ENCODE data around the gene MYBPC1. TPM values are rescaled to one million over a fixed set of nuclear protein-coding genes. Genes with fewer than 3 reads are reported as not detected.

MYBPC1 gene, protein sequence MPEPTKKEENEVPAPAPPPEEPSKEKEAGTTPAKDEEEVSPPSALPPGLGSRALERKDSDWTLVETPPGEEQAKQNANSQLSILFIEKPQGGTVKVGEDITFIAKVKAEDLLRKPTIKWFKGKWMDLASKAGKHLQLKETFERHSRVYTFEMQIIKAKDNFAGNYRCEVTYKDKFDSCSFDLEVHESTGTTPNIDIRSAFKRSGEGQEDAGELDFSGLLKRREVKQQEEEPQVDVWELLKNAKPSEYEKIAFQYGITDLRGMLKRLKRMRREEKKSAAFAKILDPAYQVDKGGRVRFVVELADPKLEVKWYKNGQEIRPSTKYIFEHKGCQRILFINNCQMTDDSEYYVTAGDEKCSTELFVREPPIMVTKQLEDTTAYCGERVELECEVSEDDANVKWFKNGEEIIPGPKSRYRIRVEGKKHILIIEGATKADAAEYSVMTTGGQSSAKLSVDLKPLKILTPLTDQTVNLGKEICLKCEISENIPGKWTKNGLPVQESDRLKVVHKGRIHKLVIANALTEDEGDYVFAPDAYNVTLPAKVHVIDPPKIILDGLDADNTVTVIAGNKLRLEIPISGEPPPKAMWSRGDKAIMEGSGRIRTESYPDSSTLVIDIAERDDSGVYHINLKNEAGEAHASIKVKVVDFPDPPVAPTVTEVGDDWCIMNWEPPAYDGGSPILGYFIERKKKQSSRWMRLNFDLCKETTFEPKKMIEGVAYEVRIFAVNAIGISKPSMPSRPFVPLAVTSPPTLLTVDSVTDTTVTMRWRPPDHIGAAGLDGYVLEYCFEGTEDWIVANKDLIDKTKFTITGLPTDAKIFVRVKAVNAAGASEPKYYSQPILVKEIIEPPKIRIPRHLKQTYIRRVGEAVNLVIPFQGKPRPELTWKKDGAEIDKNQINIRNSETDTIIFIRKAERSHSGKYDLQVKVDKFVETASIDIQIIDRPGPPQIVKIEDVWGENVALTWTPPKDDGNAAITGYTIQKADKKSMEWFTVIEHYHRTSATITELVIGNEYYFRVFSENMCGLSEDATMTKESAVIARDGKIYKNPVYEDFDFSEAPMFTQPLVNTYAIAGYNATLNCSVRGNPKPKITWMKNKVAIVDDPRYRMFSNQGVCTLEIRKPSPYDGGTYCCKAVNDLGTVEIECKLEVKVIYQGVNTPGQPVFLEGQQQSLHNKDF
- not detected in 2 replicates for total RNA-seq (2011; cell fraction: chromatin; rRNA removed; ENCODE audit: low replicate concordance)
- not detected in 2 replicates for total RNA-seq (2011; cell fraction: nucleolus; rRNA removed)
- total RNA-seq (2011; cell fraction: nucleoplasm; rRNA removed), result not detected in 2 replicates
- not detected in 2 replicates for total RNA-seq (2014; rRNA removed)
- not detected in 2 replicates for total RNA-seq (2014; rRNA removed; fragmentation: Illumina TruSeq; extraction: Trizol)
- not detected in 2 replicates for total RNA-seq (2015; rRNA removed; fragmentation: Illumina TruSeq; extraction: Trizol)
- not detected in 2 replicates for total RNA-seq (2021)
- not detected in 2 replicates for polyA plus RNA-seq (2011; rRNA removed)
- polyA plus RNA-seq (2011; cell fraction: cytosol; rRNA removed), result not detected in 2 replicates
- not detected in 2 replicates for polyA plus RNA-seq (2011; cell fraction: nucleus; rRNA removed)
- polyA plus RNA-seq (2012), result not detected in 2 replicates
- not detected in 2 replicates for polyA plus RNA-seq (2014; fragmentation: Illumina TruSeq; extraction: Trizol)
- not detected for polyA plus RNA-seq (2014; fragmentation: Nextera tagmentation; extraction: Ambion mirVana)
- not detected in 2 replicates for polyA plus RNA-seq (2014; rRNA removed)
- polyA minus RNA-seq (2011; rRNA and poly(A)+ RNA removed), result not detected in 2 replicates
- polyA minus RNA-seq (2011; cell fraction: cytosol; rRNA and poly(A)+ RNA removed), result not detected in 2 replicates
- not detected in 2 replicates for polyA minus RNA-seq (2011; cell fraction: nucleus; rRNA and poly(A)+ RNA removed)
- Bru-seq, nascent RNA, result percentile 6 among the genes with signal in this experiment
- percentile 2 among the genes with signal in this experiment for BruChase-seq, experiment 1, labeled RNA remaining after a 2-hour chase
- BruChase-seq, experiment 2, labeled RNA remaining after a 6-hour chase, result percentile 5 among the genes with signal in this experiment
- long read RNA-seq, experiment 1, result 0 reads
- long read RNA-seq, experiment 2, result 0 reads
- long read RNA-seq, experiment 3, result 0 reads

GRCh38 chr12:101594700-101595099 lies at the start of gene MYBPC1:
Gene MYBPC1, plus strand, starts transcription at chr12:101594971. Its CDS starts 100 bp downstream, at chr12:101595071.
- H3K4me1 ChIP-seq (replicated peaks in 1 of 2; ENCODE audit: control insufficient read depth in 2 of 2, insufficient read depth in 2 of 2, low read length in 2 of 2), result no peaks in the 10 kb centered on the region
- no TSS peak for BruUV-seq (replicated peaks)
- ChIA-PET POLR2A (interaction anchor here (0.6 kb wide), 1 partner anchor 58 kb away, joined by 3 read pairs; no protein-coding TSS in a partner anchor), CTCF (ENCODE audit: low intra/inter-chr PET ratio) (no interaction called here)
- in situ Hi-C loops (cut with MboI), result no loop called here
- H3K79me2 ChIP-seq (ENCODE audit: control insufficient read depth, insufficient read depth, low read length), result no peaks in the 10 kb centered on the region
- no peaks in the 10 kb centered on the region; a peak in 1 of 5 replicates for H3K27me3 ChIP-seq (ENCODE audit: control insufficient read depth in 2 of 2, insufficient read depth in 2 of 2, low read length in 2 of 2)
- 0% methylated on average over 6 of the region's 6 CpGs for WGBS (ENCODE audit: insufficient coverage, low coverage, missing lambda C conversion rate)
- H3K4me3 ChIP-seq, result no peak within 1 kb of the TSS
- FAIRE-seq (no peak), ATAC-seq (peak; percentile 61), DNase-seq (ENCODE audit: extremely low read depth in 1 of 4, low spot score in 3 of 4) (peak in 1 of 4 experiments; percentile 8)
- H2AFZ ChIP-seq (ENCODE audit: low read depth, low read length), result no peak within 1 kb of the TSS
- H3K9me1 ChIP-seq (ENCODE audit: control insufficient read depth, insufficient read depth, low read length), result no peaks in the 10 kb centered on the region
- H3K4me2 ChIP-seq (ENCODE audit: insufficient read depth, low read length), result no peak within 1 kb of the TSS
- H4K20me1 ChIP-seq (replicated peaks; ENCODE audit: control insufficient read depth, insufficient read depth, low read length), result no peaks in the 10 kb centered on the region
- intact Hi-C loops (cut with micrococcal nuclease), result no loop called here
- no peaks in the 10 kb centered on the region for H3K36me3 ChIP-seq (ENCODE audit: control insufficient read depth, insufficient read depth, low read length)
- H3K27ac ChIP-seq (ENCODE audit: extremely low read depth, low read depth, low read length), result no peak within 1 kb of the TSS
- H3K9me3 ChIP-seq (replicated peaks; ENCODE audit: control insufficient read depth, insufficient read depth, low read depth, low read length), result no peaks in the 10 kb centered on the region
- TF ChIP-seq, protein P1, sequence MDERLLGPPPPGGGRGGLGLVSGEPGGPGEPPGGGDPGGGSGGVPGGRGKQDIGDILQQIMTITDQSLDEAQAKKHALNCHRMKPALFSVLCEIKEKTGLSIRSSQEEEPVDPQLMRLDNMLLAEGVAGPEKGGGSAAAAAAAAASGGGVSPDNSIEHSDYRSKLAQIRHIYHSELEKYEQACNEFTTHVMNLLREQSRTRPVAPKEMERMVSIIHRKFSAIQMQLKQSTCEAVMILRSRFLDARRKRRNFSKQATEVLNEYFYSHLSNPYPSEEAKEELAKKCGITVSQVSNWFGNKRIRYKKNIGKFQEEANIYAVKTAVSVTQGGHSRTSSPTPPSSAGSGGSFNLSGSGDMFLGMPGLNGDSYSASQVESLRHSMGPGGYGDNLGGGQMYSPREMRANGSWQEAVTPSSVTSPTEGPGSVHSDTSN (CRISPR knock-in tag; IDR thresholded peaks at IDR 0.05; ENCODE audit: low read depth), result no peak
- TF ChIP-seq, protein P1 (tag; conservative IDR thresholded peaks at IDR 0.05; ENCODE audit: low read depth), result peak; percentile 62
- TF ChIP-seq MEIS2 (IDR thresholded peaks at IDR 0.05; ENCODE audit: partially characterized antibody), result peak; percentile 80
- TF ChIP-seq, protein P2, sequence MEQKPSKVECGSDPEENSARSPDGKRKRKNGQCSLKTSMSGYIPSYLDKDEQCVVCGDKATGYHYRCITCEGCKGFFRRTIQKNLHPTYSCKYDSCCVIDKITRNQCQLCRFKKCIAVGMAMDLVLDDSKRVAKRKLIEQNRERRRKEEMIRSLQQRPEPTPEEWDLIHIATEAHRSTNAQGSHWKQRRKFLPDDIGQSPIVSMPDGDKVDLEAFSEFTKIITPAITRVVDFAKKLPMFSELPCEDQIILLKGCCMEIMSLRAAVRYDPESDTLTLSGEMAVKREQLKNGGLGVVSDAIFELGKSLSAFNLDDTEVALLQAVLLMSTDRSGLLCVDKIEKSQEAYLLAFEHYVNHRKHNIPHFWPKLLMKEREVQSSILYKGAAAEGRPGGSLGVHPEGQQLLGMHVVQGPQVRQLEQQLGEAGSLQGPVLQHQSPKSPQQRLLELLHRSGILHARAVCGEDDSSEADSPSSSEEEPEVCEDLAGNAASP (IDR thresholded peaks at IDR 0.05), result no peak
- TF ChIP-seq, protein P3, sequence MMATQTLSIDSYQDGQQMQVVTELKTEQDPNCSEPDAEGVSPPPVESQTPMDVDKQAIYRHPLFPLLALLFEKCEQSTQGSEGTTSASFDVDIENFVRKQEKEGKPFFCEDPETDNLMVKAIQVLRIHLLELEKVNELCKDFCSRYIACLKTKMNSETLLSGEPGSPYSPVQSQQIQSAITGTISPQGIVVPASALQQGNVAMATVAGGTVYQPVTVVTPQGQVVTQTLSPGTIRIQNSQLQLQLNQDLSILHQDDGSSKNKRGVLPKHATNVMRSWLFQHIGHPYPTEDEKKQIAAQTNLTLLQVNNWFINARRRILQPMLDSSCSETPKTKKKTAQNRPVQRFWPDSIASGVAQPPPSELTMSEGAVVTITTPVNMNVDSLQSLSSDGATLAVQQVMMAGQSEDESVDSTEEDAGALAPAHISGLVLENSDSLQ (IDR thresholded peaks at IDR 0.05), result peak; percentile 28; the same call in 1 of the 2 replicates
- no peak within 1 kb of the TSS for H3K9ac ChIP-seq (ENCODE audit: insufficient read depth in 1 of 2, low read depth in 2 of 2, low read length in 2 of 2)

Measured in K562 (cell line).